Type B pancreatic cell (in vitro differentiated cells): ENCODE results near the gene SUB1. TPM values are rescaled to one million over a fixed set of nuclear protein-coding genes. Genes with fewer than 3 reads are reported as not detected.

Experiments
- DNase-seq: peaks from one replicate; pipeline ENCODE4 v3.0.0; 2021; ENCODE audit warnings: mixed read lengths; ENCODE audit not compliant: unreplicated experiment; ENCODE audit errors: extremely low spot score
- H3K27ac Mint-ChIP-seq: 2 replicates; pipeline ENCODE4 v1.8.0; 2021; ENCODE audit warnings: mild to moderate bottlenecking, mixed read lengths
- H3K27me3 Mint-ChIP-seq: 2 replicates; pipeline ENCODE4 v1.8.0; 2021; ENCODE audit warnings: mixed read lengths
- H3K36me3 Mint-ChIP-seq: 2 replicates; pipeline ENCODE4 v1.8.0; 2021; ENCODE audit warnings: mixed read lengths
- H3K4me1 Mint-ChIP-seq: one replicate; pipeline ENCODE4 v1.8.0; 2021; ENCODE audit warnings: mixed read lengths; ENCODE audit not compliant: unreplicated experiment
- H3K4me3 Mint-ChIP-seq: 2 replicates; pipeline ENCODE4 v1.8.0; 2021; ENCODE audit warnings: mild to moderate bottlenecking, mixed read lengths
- H3K9me3 Mint-ChIP-seq: 2 replicates; pipeline ENCODE4 v1.8.0; 2021; ENCODE audit warnings: mixed read lengths
- total RNA-seq: library from RNA; stranded (reverse); gene quantifications from 2 replicates; pipeline ENCODE4 v1.2.1, GENCODE V29; 2021; ENCODE audit warnings: low replicate concordance
- TF ChIP-seq, protein P1 (sequence below): fragments of 200-600 bp; sonication (generic); conservative IDR thresholded peaks from 2 replicates; pipeline ENCODE4 v1.5.0; 2021; ENCODE audit warnings: antibody characterized with exemption, mild to moderate bottlenecking

Gene SUB1
- total RNA-seq, 1 donor from 2014 or later, result 208 TPM

DNA sequence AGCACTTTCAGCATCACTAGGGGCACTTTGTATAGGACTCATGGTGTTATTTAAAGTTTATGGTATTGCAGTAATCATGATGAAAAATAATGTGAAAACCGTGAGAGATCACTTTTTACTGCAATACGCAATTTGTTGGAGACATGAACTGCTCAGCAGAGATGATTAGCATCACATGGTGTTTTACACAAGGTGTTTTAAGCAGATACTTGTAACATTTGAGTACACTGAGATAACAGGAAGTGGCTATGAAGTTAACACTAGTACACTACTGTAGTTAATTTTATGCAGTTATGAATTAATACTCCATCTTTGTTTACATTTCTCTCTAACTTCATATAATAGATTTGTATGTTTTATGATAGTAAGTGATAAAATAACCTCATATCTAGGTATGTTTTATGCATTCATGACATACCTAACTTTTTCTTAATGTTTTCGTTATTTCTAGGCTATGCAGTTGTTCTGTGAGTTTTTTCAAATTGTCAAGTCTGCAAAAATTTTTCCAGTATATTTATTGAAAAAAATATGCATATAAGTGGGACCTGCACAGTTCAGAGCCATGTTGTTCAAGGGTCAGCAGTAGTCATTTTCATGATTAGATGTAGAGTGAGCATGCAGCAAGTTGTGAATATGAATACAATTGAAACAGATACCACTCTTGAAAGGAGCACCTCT lies 13.0 kb downstream of the SUB1 start:
- no peaks in the 10 kb centered on the region for H3K9me3 Mint-ChIP-seq
- H3K4me1 Mint-ChIP-seq, result peaks cover 10% of the 10 kb centered on the region
- TF ChIP-seq, protein P1, sequence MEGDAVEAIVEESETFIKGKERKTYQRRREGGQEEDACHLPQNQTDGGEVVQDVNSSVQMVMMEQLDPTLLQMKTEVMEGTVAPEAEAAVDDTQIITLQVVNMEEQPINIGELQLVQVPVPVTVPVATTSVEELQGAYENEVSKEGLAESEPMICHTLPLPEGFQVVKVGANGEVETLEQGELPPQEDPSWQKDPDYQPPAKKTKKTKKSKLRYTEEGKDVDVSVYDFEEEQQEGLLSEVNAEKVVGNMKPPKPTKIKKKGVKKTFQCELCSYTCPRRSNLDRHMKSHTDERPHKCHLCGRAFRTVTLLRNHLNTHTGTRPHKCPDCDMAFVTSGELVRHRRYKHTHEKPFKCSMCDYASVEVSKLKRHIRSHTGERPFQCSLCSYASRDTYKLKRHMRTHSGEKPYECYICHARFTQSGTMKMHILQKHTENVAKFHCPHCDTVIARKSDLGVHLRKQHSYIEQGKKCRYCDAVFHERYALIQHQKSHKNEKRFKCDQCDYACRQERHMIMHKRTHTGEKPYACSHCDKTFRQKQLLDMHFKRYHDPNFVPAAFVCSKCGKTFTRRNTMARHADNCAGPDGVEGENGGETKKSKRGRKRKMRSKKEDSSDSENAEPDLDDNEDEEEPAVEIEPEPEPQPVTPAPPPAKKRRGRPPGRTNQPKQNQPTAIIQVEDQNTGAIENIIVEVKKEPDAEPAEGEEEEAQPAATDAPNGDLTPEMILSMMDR, result no peak
- H3K27me3 Mint-ChIP-seq, result no peaks in the 10 kb centered on the region
- H3K36me3 Mint-ChIP-seq, result peaks cover 50% of the 10 kb centered on the region
- no peak overlapping the region for H3K4me3 Mint-ChIP-seq
- DNase-seq, result no peak
- no peak overlapping the region for H3K27ac Mint-ChIP-seq

DNA sequence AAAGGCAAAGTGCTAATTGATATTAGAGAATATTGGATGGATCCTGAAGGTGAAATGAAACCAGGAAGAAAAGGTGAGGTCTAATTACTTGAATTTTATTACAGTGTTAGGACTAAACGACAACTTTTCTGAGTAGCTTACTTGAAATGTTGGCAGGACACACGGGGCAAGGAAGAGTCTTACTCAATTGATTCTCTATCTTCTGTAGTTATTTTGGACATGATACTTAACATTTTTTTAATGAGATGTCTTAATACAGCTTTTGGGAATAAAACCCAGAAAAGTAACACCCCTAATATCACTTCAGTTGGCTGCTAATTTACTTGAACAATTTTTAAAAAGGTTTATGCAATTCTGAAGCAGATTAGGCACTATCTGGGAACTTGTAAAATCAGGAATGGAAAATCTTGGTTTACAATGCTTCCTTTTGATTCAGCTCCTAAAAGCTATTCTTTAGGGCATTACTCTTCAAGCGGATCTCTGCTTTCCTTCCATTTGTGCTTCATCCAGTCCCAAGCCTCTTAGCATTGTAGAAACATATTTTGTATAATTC lies 13.7 kb downstream of the SUB1 start:
- H3K9me3 Mint-ChIP-seq, result no peaks in the 10 kb centered on the region
- H3K36me3 Mint-ChIP-seq, result peaks cover 48% of the 10 kb centered on the region
- DNase-seq, result no peak
- no peak overlapping the region for H3K27ac Mint-ChIP-seq
- no peaks in the 10 kb centered on the region for H3K27me3 Mint-ChIP-seq
- TF ChIP-seq, protein P1, result no peak
- H3K4me3 Mint-ChIP-seq, result no peak overlapping the region
- H3K4me1 Mint-ChIP-seq, result peaks cover 7% of the 10 kb centered on the region

DNA sequence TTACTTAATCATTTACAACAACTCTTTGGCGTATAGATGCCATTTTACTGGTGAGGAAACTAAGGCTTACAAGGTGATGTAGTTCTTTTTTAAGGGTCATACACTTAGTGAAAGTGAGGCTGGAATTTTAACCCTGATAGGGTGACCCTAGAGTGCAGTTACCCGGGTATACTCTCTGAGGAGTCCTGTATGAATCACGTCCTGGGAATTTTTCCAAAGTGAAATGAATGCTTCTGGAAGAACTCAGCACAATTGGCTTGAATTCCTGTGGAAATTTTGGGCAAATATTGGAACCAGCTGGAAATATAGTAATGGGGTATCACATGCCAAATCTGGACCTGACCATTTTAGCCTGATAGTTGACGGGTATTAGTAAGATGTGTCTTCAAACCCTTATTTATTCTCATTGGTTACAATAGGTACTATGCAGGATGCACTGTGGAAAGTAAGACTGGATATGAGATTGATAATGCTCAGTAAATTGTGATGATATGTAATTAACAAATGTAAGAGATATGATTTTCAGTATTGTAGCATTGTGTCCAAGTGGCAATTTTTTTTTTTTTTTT lies 14.8 kb downstream of the SUB1 start:
- Mint-ChIP-seq H3K27ac (no peak overlapping the region), H3K4me1 (peaks cover 5% of the 10 kb centered on the region), H3K4me3 (no peak overlapping the region), H3K36me3 (peaks cover 47% of the 10 kb centered on the region), H3K9me3 (no peaks in the 10 kb centered on the region), H3K27me3 (no peaks in the 10 kb centered on the region)
- TF ChIP-seq, protein P1, result no peak
- no peak for DNase-seq

DNA sequence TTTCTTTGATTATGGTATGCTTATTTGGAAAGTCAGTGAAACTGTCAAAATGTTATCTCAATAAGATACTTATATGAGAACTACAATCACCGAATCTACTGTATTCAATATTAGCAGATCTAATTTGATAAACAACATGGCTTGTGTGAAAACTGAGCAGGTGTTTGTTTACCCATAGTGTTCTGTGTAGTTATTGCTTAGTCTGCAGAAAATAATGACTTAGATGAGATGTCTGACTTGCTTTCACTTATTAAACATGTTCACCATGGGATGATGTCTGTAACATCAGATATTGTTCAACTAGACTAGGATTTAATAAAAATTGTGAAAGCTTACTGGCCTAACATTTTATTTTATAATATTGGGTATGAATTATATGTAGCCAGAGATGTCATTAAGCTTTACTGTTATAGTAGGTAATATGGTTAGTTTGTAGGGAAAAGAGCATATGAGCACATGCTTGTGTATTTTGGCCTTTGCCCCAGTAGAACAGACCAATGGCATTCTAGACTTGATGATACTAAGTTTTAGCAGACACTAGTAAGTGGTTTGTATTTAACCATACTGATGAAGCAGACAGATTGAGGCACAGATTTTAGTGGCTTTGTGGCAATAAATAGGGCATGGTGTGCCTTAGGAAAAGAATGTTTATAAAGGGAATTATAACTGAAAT lies 16.4 kb downstream of the SUB1 start:
- no peak overlapping the region for H3K4me3 Mint-ChIP-seq
- peaks cover 5% of the 10 kb centered on the region for H3K4me1 Mint-ChIP-seq
- DNase-seq, result no peak
- no peaks in the 10 kb centered on the region for H3K27me3 Mint-ChIP-seq
- TF ChIP-seq, protein P1, result no peak
- no peaks in the 10 kb centered on the region for H3K9me3 Mint-ChIP-seq
- no peak overlapping the region for H3K27ac Mint-ChIP-seq
- peaks cover 40% of the 10 kb centered on the region for H3K36me3 Mint-ChIP-seq

DNA sequence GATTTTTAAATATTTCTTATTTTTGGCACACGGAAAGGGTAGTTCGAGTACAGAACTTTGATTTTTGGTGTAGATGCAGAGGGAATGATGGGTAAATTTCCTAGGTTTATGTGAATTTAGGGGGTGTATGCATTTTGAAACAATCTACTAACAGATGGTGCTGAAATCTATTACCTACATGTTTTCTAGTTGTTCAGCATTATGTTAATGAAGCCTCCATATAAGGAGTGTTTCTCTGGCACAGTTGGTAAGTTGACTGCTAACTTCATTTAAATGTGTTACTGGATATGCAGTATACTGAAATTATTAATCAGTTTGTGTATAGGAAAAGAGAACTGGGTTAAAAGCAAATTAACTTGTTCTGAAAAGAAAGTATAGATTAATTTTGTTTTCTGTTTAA lies 17.5 kb downstream of the SUB1 start:
- H3K9me3 Mint-ChIP-seq, result no peaks in the 10 kb centered on the region
- no peaks in the 10 kb centered on the region for H3K27me3 Mint-ChIP-seq
- TF ChIP-seq, protein P1, result no peak
- H3K4me3 Mint-ChIP-seq, result no peak overlapping the region
- no peak overlapping the region for H3K27ac Mint-ChIP-seq
- no peak for DNase-seq
- peaks cover 33% of the 10 kb centered on the region for H3K36me3 Mint-ChIP-seq
- no peaks in the 10 kb centered on the region for H3K4me1 Mint-ChIP-seq
